LNCAP (cell line): ENCODE data around the gene OR6Q1.

Source experiments
- CTCF ChIP-seq: fragments of 450-650 bp; IDR thresholded peaks from 2 replicates; pipeline ENCODE4 v1.5.1; 2017; ENCODE audit warnings: mild to moderate bottlenecking

Gene OR6Q1

GRCh38 chr11:58039589-58039988 is 8.8 kb downstream of the OR6Q1 start:
- no peak for TF ChIP-seq CTCF

- no peak for TF ChIP-seq CTCF
These were observed 12.6 kb downstream of the OR6Q1 start for GRCh38 chr11:58043379-58043778.

DNA sequence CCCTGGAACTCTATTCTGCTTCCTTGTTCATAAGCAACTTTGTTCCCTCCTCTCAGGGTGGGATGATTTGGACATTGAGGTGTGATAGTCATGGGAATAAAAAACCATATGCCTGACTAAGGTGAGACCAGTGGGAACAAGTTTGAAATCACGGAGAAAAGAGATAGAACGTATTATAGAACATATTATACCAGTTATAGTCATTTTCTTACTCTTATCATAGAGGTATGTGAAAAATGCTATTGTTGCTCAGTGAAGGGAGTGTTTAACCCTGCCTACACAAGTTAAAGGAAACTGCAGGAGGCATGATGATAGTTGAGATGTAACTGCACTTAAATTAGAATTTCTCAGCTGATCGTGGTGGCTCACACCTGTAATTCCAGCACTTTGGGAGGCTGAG is 15.5 kb downstream of the OR6Q1 start:
- TF ChIP-seq CTCF, result no peak

DNA sequence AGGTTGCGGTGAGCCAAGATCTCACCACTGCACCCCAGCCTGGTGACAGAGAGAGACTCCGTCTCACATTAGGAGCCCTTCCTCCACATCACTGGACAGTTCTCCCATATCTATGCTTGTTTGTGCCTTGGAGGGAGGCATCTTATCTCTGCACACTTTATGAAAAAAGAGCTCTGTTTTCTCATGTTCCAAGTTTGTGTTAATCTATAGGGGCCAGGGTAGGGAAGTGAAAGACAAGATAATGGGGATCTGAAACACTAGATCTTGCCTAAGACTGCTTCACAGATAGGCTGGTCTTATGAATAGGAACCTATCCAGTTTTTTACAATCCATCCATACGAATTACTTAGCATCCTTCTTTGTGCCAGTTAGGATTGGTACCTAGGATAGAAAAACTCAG is 17.1 kb downstream of the OR6Q1 start:
- TF ChIP-seq CTCF, result no peak

DNA sequence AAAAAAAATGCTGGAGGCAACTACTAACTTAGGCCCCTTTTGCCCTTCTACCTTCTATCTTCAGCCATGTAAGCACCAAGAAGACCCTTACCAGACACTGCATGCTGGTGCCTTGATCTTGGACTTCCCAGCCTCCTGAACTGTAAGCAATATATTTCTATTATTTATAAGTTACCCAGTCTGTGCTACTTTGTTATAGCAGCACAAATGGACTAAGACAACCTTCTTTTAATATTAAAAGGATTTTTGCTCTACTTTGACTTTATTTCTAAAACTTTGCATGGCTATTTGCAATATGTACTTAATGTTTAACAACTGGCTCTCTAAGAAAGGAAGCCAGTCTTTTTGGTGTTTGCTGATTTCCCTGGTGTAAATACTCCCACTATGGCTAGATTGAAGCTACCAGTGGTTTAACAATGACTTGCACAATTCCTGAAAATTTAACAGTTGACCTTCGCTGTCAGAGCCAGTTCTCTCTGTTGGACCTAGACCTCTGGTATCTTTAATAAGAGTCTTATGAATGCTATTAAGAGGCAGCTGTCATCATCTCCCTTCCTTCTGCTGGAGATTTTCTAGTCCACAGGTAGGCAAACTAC is 25.2 kb downstream of the OR6Q1 start:
- TF ChIP-seq CTCF, result no peak

DNA sequence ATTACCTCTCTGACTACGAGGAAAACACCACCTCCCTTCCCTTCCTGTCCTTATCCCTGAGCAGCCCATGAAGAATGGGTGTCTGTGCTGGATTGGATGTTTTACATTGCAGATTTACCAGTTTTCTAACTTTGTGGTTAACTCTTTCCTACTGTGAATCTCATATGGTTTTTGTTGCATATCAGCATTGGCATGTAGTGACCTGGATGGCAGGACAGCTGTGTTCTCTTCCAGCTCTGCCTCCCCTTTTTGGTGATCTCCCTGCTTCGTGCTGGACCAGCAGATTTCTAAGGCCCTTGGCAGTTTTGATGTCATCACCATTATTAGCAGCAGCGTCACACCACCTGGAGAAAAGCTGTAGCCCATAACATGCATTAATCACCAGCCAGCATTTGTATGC is 26.7 kb downstream of the OR6Q1 start:
- TF ChIP-seq CTCF, result no peak

- no peak for TF ChIP-seq CTCF
These were observed 27.7 kb downstream of the OR6Q1 start for GRCh38 chr11:58058276-58059006.
